WTC11 (cell line): Measurements from ENCODE around the gene CDH12.

ENCODE experiments used
- ATF3 ChIP-seq: sonication (generic); formaldehyde crosslinking; conservative IDR thresholded peaks from 2 replicates; pipeline ENCODE4 v1.8.1; 2022; ENCODE audit warnings: mild to moderate bottlenecking, missing genetic modification reagents
- CTCF ChIP-seq: fragments of 200-600 bp; IDR thresholded peaks from 2 replicates; pipeline ENCODE4 v1.8.0; 2022; ENCODE audit warnings: antibody characterized with exemption
- FOXJ3 ChIP-seq: sonication (generic); formaldehyde crosslinking; IDR thresholded peaks from 2 replicates; pipeline ENCODE4 v1.9.0; 2021; ENCODE audit warnings: missing genetic modification reagents, mild to moderate bottlenecking, borderline replicate concordance
- GTF2I ChIP-seq: fragments of 250-450 bp; sonication (Bioruptor Pico); conservative IDR thresholded peaks from 2 replicates; pipeline ENCODE4 v1.4.0; 2021; ENCODE audit warnings: mild to moderate bottlenecking
- MYBL2 ChIP-seq: sonication (generic); formaldehyde crosslinking; IDR thresholded peaks from 2 replicates; pipeline ENCODE4 v1.8.1; 2023; ENCODE audit warnings: mild to moderate bottlenecking, moderate library complexity, missing genetic modification reagents
- USF2 ChIP-seq: sonication (generic); formaldehyde crosslinking; IDR thresholded peaks from 2 replicates; pipeline ENCODE4 v1.8.1; 2023; ENCODE audit warnings: mild to moderate bottlenecking, missing genetic modification reagents, moderate library complexity

- no peak for TF ChIP-seq CTCF
- TF ChIP-seq MYBL2 (CRISPR knock-in tag): no peak
- TF ChIP-seq GTF2I (CRISPR knock-in tag): no peak
- TF ChIP-seq FOXJ3 (CRISPR knock-in tag): no peak
- TF ChIP-seq ATF3 (CRISPR knock-in tag): no peak
- TF ChIP-seq USF2: no peak
Measured at GRCh38 chr5:22258139-22258538, 595.0 kb downstream of the CDH12 start.
